Smooth muscle cell (in vitro differentiated cells): ENCODE measurements around the gene FHOD3. TPM values are rescaled to one million over a fixed set of nuclear protein-coding genes. Genes with fewer than 3 reads are reported as not detected.
A peak's percentile ranks its signal among the peaks of the same experiment; 100 is the strongest.

ENCODE experiments used
- DNase-seq: peaks from one replicate; lab custom pipeline; 2025; ENCODE audit not compliant: unreplicated experiment; lab: John Stamatoyannopoulos, UW
- H2AFZ ChIP-seq: fragments of 200-600 bp; sonication (generic); 2 replicates; pipeline ENCODE4 v1.6.0; 2016; ENCODE audit warnings: antibody characterized with exemption, low read depth, mild to moderate bottlenecking
- H3F3A ChIP-seq: fragments of 200-600 bp; sonication (generic); 2 replicates; pipeline ENCODE4 v1.6.0; 2017; ENCODE audit warnings: antibody characterized with exemption, low read depth
- H3K27ac ChIP-seq: fragments of 200-600 bp; sonication (generic); 2 replicates; pipeline ENCODE4 v1.5.1; 2016; ENCODE audit warnings: low read depth, mild to moderate bottlenecking
- H3K27me3 ChIP-seq: fragments of 200-600 bp; sonication (generic); 2 replicates; pipeline ENCODE4 v1.6.1; 2016; ENCODE audit warnings: low read depth, mild to moderate bottlenecking
- H3K36me3 ChIP-seq: fragments of 200-600 bp; sonication (generic); 2 replicates; pipeline ENCODE4 v1.5.1; 2016; ENCODE audit warnings: low read depth
- H3K4me1 ChIP-seq: fragments of 200-600 bp; sonication (generic); 2 replicates; pipeline ENCODE4 v1.5.1; 2016; ENCODE audit warnings: low read depth
- H3K4me2 ChIP-seq: fragments of 200-600 bp; sonication (generic); 2 replicates; pipeline ENCODE4 v1.6.0; 2016; ENCODE audit warnings: mild to moderate bottlenecking
- H3K4me3 ChIP-seq: fragments of 200-600 bp; sonication (generic); 2 replicates; pipeline ENCODE4 v1.5.1; 2016; ENCODE audit warnings: mild to moderate bottlenecking
- H3K79me2 ChIP-seq: fragments of 200-600 bp; sonication (generic); 2 replicates; pipeline ENCODE4 v1.6.0; 2016; ENCODE audit warnings: low read depth, mild to moderate bottlenecking
- H3K9ac ChIP-seq: fragments of 200-600 bp; sonication (generic); 2 replicates; pipeline ENCODE4 v1.6.0; 2016; ENCODE audit warnings: low read depth
- H3K9me3 ChIP-seq: fragments of 200-600 bp; sonication (generic); replicated peaks from 2 replicates; pipeline ENCODE4 v1.5.1; 2016; ENCODE audit warnings: low read depth
- H4K20me1 ChIP-seq: fragments of 200-600 bp; sonication (generic); 2 replicates; pipeline ENCODE4 v1.6.0; 2016; ENCODE audit warnings: low read depth
- CTCF ChIP-seq: fragments of 200-600 bp; sonication (generic); IDR thresholded peaks from 2 replicates; pipeline ENCODE4 v1.5.1; 2017; ENCODE audit warnings: borderline replicate concordance, mild to moderate bottlenecking, antibody characterized with exemption; ENCODE audit not compliant: insufficient read depth, poor library complexity, severe bottlenecking
- WGBS: methylation state at CpG from one replicate; pipeline ENCODE4 v1.1.7; 2016; ENCODE audit warnings: low lambda C conversion rate; 5-methylcytosine and 5-hydroxymethylcytosine counted together
- polyA plus RNA-seq: library from polyadenylated mRNA; unstranded; fragments of >200 nt; fragmentation: Nextera tagmentation; extraction: Ambion mirVana; gene quantifications from 2 replicates; pipeline ENCODE4 v1.2.1, GENCODE V29; 2016
- total RNA-seq: library from RNA; depleted of rRNA; stranded (reverse); fragments of >200 nt; gene quantifications from 2 replicates; pipeline ENCODE4 v1.2.3, GENCODE V29; 2014

FHOD3 gene
- total and polyA plus RNA-seq, 2 experiments from 2014 or later: 6.3 to 19.4 TPM

GRCh38 chr18:36379435-36379984 lies 82.0 kb downstream of the FHOD3 start:
- Histone ChIP-seq H2AFZ (no peak overlapping the region), H3K4me3 (no peak overlapping the region), H3F3A (peaks cover 34% of the 10 kb centered on the region), H3K27ac (no peak overlapping the region), H3K4me1 (peaks cover 15% of the 10 kb centered on the region), H3K27me3 (no peaks in the 10 kb centered on the region), H3K9me3 (no peaks in the 10 kb centered on the region), H3K9ac (no peak overlapping the region), H4K20me1 (no peaks in the 10 kb centered on the region), H3K4me2 (no peak overlapping the region), H3K79me2 (no peaks in the 10 kb centered on the region), H3K36me3 (no peaks in the 10 kb centered on the region)
- WGBS: 42% methylated on average over 2 of the region's 2 CpGs
- DNase-seq: no peak
- no peak for TF ChIP-seq CTCF

GRCh38 chr18:36380173-36380827 lies 82.8 kb downstream of the FHOD3 start:
- no peak for DNase-seq
- H3K4me2 ChIP-seq: no peak overlapping the region
- no peaks in the 10 kb centered on the region for H3K9me3 ChIP-seq
- H3F3A ChIP-seq: peaks cover 26% of the 10 kb centered on the region
- no peak overlapping the region for H3K9ac ChIP-seq
- no peaks in the 10 kb centered on the region for H3K79me2 ChIP-seq
- WGBS: 40% methylated on average over 3 of the region's 3 CpGs
- TF ChIP-seq CTCF: no peak
- H3K4me3 ChIP-seq: no peak overlapping the region
- H3K4me1 ChIP-seq: peaks cover 12% of the 10 kb centered on the region
- no peaks in the 10 kb centered on the region for H4K20me1 ChIP-seq
- H3K27me3 ChIP-seq: no peaks in the 10 kb centered on the region
- no peaks in the 10 kb centered on the region for H3K36me3 ChIP-seq
- peak overlapping the region; percentile 82 for H3K27ac ChIP-seq
- no peak overlapping the region for H2AFZ ChIP-seq

GRCh38 chr18:36381075-36381474 lies 83.6 kb downstream of the FHOD3 start:
- Histone ChIP-seq H3K9me3 (no peaks in the 10 kb centered on the region), H3K4me2 (no peak overlapping the region), H3K27ac (peak overlapping the region; percentile 82), H3K4me1 (peaks cover 4% of the 10 kb centered on the region), H3K27me3 (no peaks in the 10 kb centered on the region), H3K36me3 (no peaks in the 10 kb centered on the region), H2AFZ (no peak overlapping the region), H3F3A (peaks cover 22% of the 10 kb centered on the region), H4K20me1 (no peaks in the 10 kb centered on the region), H3K79me2 (no peaks in the 10 kb centered on the region), H3K4me3 (no peak overlapping the region), H3K9ac (no peak overlapping the region)
- WGBS: 62% methylated on average over 4 of the region's 4 CpGs
- TF ChIP-seq CTCF: no peak
- no peak for DNase-seq

- H3K9ac ChIP-seq: no peak overlapping the region
- peak overlapping the region; percentile 5 for H2AFZ ChIP-seq
- H3K36me3 ChIP-seq: no peaks in the 10 kb centered on the region
- no peak overlapping the region for H3K4me3 ChIP-seq
- no peaks in the 10 kb centered on the region for H4K20me1 ChIP-seq
- H3K9me3 ChIP-seq: no peaks in the 10 kb centered on the region
- no peaks in the 10 kb centered on the region for H3K27me3 ChIP-seq
- 40% methylated on average over 5 of the region's 5 CpGs for WGBS
- H3K4me1 ChIP-seq: no peaks in the 10 kb centered on the region
- TF ChIP-seq CTCF: no peak
- DNase-seq: no peak
- H3F3A ChIP-seq: peaks cover 22% of the 10 kb centered on the region
- peak overlapping the region; percentile 38 for H3K4me2 ChIP-seq
- H3K27ac ChIP-seq: peak overlapping the region; percentile 82
- no peaks in the 10 kb centered on the region for H3K79me2 ChIP-seq
Observed at GRCh38 chr18:36382854-36383253, 85.3 kb downstream of the FHOD3 start.
